WTC11 (cell line): ENCODE data around the gene FBXO33. TPM values are rescaled to one million over a fixed set of nuclear protein-coding genes. Genes with fewer than 3 reads are reported as not detected.

Source experiments
- ATAC-seq: fragments of 200-7000 bp; cut with Tn5 transposase; 2 replicates; pipeline ENCODE4 v1.10.0; 2021; ENCODE audit warnings: mild to moderate bottlenecking, moderate library complexity
- CTCF ChIA-PET: fragments of 300-600 bp; sonication (Branson Sonifier 250); formaldehyde crosslinking; loops from one replicate; lab custom pipeline; 2021; ENCODE audit warnings: antibody characterized with exemption; lab: Charles Lee
- POLR2A ChIA-PET: fragments of 350-600 bp; sonication (Branson Sonifier 250); formaldehyde crosslinking; loops from one replicate; lab custom pipeline; 2021; ENCODE audit warnings: antibody characterized with exemption; lab: Charles Lee
- DNase-seq: peaks from one replicate; pipeline ENCODE4 v3.0.0; 2021; ENCODE audit warnings: low spot score
- H3K27ac Mint-ChIP-seq: 2 replicates; pipeline ENCODE4 v1.8.0; 2021; ENCODE audit warnings: mixed read lengths
- H3K27me3 Mint-ChIP-seq: 2 replicates; pipeline ENCODE4 v1.8.0; 2021; ENCODE audit warnings: low read depth, mild to moderate bottlenecking, moderate library complexity, mixed read lengths
- H3K36me3 Mint-ChIP-seq: 2 replicates; pipeline ENCODE4 v1.8.0; 2021; ENCODE audit warnings: mixed read lengths
- H3K4me1 Mint-ChIP-seq: 2 replicates; pipeline ENCODE4 v1.8.0; 2022; ENCODE audit warnings: mixed read lengths
- H3K4me3 Mint-ChIP-seq: 2 replicates; pipeline ENCODE4 v1.8.0; 2021; ENCODE audit warnings: mild to moderate bottlenecking, moderate library complexity, mixed read lengths
- H3K9me3 Mint-ChIP-seq: 2 replicates; pipeline ENCODE4 v1.8.0; 2021; ENCODE audit warnings: mixed read lengths
- ATF2 ChIP-seq: sonication (generic); formaldehyde crosslinking; IDR thresholded peaks from 2 replicates; pipeline ENCODE4 v1.8.1; 2022; ENCODE audit warnings: low read depth, missing genetic modification reagents, borderline replicate concordance
- ATF3 ChIP-seq: sonication (generic); formaldehyde crosslinking; conservative IDR thresholded peaks from 2 replicates; pipeline ENCODE4 v1.8.1; 2022; ENCODE audit warnings: mild to moderate bottlenecking, missing genetic modification reagents
- ATF6 ChIP-seq: sonication (generic); formaldehyde crosslinking; IDR thresholded peaks from 2 replicates; pipeline ENCODE4 v1.8.1; 2023; ENCODE audit warnings: mild to moderate bottlenecking, missing genetic modification reagents
- CBFB ChIP-seq: sonication (generic); formaldehyde crosslinking; IDR thresholded peaks from 2 replicates; pipeline ENCODE4 v1.8.1; 2022; ENCODE audit warnings: mild to moderate bottlenecking, low read depth, missing genetic modification reagents
- CREM ChIP-seq: sonication (generic); formaldehyde crosslinking; IDR thresholded peaks from 2 replicates; pipeline ENCODE4 v1.8.1; 2022; ENCODE audit warnings: mild to moderate bottlenecking, missing genetic modification reagents, moderate library complexity
- CTCF ChIP-seq: fragments of 200-600 bp; IDR thresholded peaks from 2 replicates; pipeline ENCODE4 v1.8.0; 2022; ENCODE audit warnings: antibody characterized with exemption
- E2F1 ChIP-seq: sonication (generic); formaldehyde crosslinking; IDR thresholded peaks from 2 replicates; pipeline ENCODE4 v1.8.0; 2022; ENCODE audit warnings: mild to moderate bottlenecking, missing genetic modification reagents
- E2F4 ChIP-seq: sonication (generic); formaldehyde crosslinking; IDR thresholded peaks from 2 replicates; pipeline ENCODE4 v1.8.1; 2022; ENCODE audit warnings: low read depth, mild to moderate bottlenecking, moderate library complexity, missing genetic modification reagents, borderline replicate concordance
- GABPB1 ChIP-seq: sonication (generic); formaldehyde crosslinking; IDR thresholded peaks from 2 replicates; pipeline ENCODE4 v1.8.1; 2023; ENCODE audit warnings: mild to moderate bottlenecking, missing genetic modification reagents
- PREB ChIP-seq: sonication (generic); formaldehyde crosslinking; IDR thresholded peaks from 2 replicates; pipeline ENCODE4 v1.8.1; 2022; ENCODE audit warnings: mild to moderate bottlenecking, missing genetic modification reagents, moderate library complexity, borderline replicate concordance
- RELA ChIP-seq: sonication (generic); formaldehyde crosslinking; IDR thresholded peaks from 2 replicates; pipeline ENCODE4 v1.8.1; 2022; ENCODE audit warnings: missing genetic modification reagents, mild to moderate bottlenecking, borderline replicate concordance
- USF1 ChIP-seq: sonication (generic); formaldehyde crosslinking; IDR thresholded peaks from 2 replicates; pipeline ENCODE4 v1.8.0; 2022; ENCODE audit warnings: mild to moderate bottlenecking, missing genetic modification reagents
- ZMAT4 ChIP-seq: fragments of 250-450 bp; sonication (Bioruptor Pico); IDR thresholded peaks from 2 replicates; pipeline ENCODE4 v1.9.0; 2021; ENCODE audit warnings: mild to moderate bottlenecking
- ZNF138 ChIP-seq: sonication (generic); formaldehyde crosslinking; conservative IDR thresholded peaks from 2 replicates; pipeline ENCODE4 v1.8.1; 2022; ENCODE audit warnings: mild to moderate bottlenecking, moderate library complexity, missing genetic modification reagents
- ZNF219 ChIP-seq: sonication (generic); formaldehyde crosslinking; IDR thresholded peaks from 2 replicates; pipeline ENCODE4 v1.8.0; 2023; ENCODE audit warnings: missing genetic modification reagents, mild to moderate bottlenecking, borderline replicate concordance
- ZSCAN18 ChIP-seq: fragments of 250-450 bp; sonication (Bioruptor Pico); IDR thresholded peaks from 2 replicates; pipeline ENCODE4 v2.1.2; 2022; ENCODE audit warnings: mild to moderate bottlenecking, moderate library complexity
- total RNA-seq: library from RNA; stranded (reverse); gene quantifications from 3 replicates; pipeline ENCODE4 v1.2.3, GENCODE V29; 2021

Gene FBXO33
- total RNA-seq, 1 experiment from 2014 or later: 7.8 TPM

- TF ChIP-seq ZSCAN18 (CRISPR knock-in tag) (no peak), ZMAT4 (CRISPR knock-in tag) (no peak), CTCF (no peak), E2F4 (CRISPR knock-in tag) (no peak), ZNF219 (no peak), USF1 (CRISPR knock-in tag) (no peak)
Observed at GRCh38 chr14:39406560-39406959, 25.7 kb downstream of the FBXO33 start (continued).

- H3K4me1 Mint-ChIP-seq: no peaks in the 10 kb centered on the region
- H3K27ac Mint-ChIP-seq: no peak overlapping the region
- no peaks in the 10 kb centered on the region for H3K9me3 Mint-ChIP-seq
- H3K4me3 Mint-ChIP-seq: no peak overlapping the region
- ChIA-PET CTCF (no interaction called here), POLR2A (interaction anchor here (0.7 kb wide), 1 partner anchor 33 kb away, joined by 10 read pairs; no protein-coding TSS in a partner anchor)
- peaks cover 3% of the 10 kb centered on the region; the same call in 1 of the 2 replicates for H3K36me3 Mint-ChIP-seq
- DNase-seq (no peak), ATAC-seq (no peak)
- no peaks in the 10 kb centered on the region for H3K27me3 Mint-ChIP-seq
- no peak for TF ChIP-seq ZNF138 (CRISPR knock-in tag)
- TF ChIP-seq CREM (CRISPR knock-in tag): no peak
- TF ChIP-seq RELA: no peak
- no peak for TF ChIP-seq ATF2 (CRISPR knock-in tag)
Observed at GRCh38 chr14:39398382-39398781, 33.9 kb downstream of the FBXO33 start.

GRCh38 chr14:39396448-39396847, 35.8 kb downstream of the FBXO33 start:
- DNase-seq (no peak), ATAC-seq (no peak)
- POLR2A ChIA-PET: no interaction called here
- Mint-ChIP-seq H3K36me3 (no peaks in the 10 kb centered on the region), H3K27me3 (no peaks in the 10 kb centered on the region), H3K27ac (no peak overlapping the region), H3K4me1 (no peaks in the 10 kb centered on the region), H3K9me3 (no peaks in the 10 kb centered on the region), H3K4me3 (no peak overlapping the region)
- CTCF ChIA-PET: interaction anchor here (2.1 kb wide), 1 partner anchor 165 kb away, joined by 5 read pairs; no protein-coding TSS in a partner anchor
- TF ChIP-seq ZMAT4 (CRISPR knock-in tag) (no peak), CBFB (CRISPR knock-in tag) (no peak), E2F1 (CRISPR knock-in tag) (no peak), PREB (CRISPR knock-in tag) (no peak), ATF6 (CRISPR knock-in tag) (no peak), ATF3 (CRISPR knock-in tag) (no peak), USF1 (CRISPR knock-in tag) (no peak), GABPB1 (no peak)
